Activated naive CD4-positive, alpha-beta T cell treated with anti-CD3 and anti-CD28 coated beads, Interleukin-2, amount 50 U/mL, for 72 hours (primary cell): ENCODE results near the gene ETFDH. TPM values are rescaled to one million over a fixed set of nuclear protein-coding genes. Genes with fewer than 3 reads are reported as not detected.
"Not testable (repeated sequence)": the region's sequence is repeated elsewhere in the genome, so short reads cannot be mapped to it uniquely, and the experiment has no call there.

Source experiments
- ATAC-seq, 2 donors: fragments of 150-1000 bp; cut with Tn5 transposase; 2 replicates each; pipeline ENCODE4 v1.10.0; 2021; ENCODE audit warnings: mild to moderate bottlenecking in 2 of 2, moderate library complexity in 2 of 2
- DNase-seq, 2 donors: peaks; one replicate each; pipeline ENCODE4 v3.0.0; 2021 to 2022; ENCODE audit warnings: low spot score in 2 of 2
- H3K27ac Mint-ChIP-seq, 2 donors: one replicate each; pipeline ENCODE4 v1.8.0; 2022; ENCODE audit warnings: mild to moderate bottlenecking in 2 of 2, mixed read lengths in 2 of 2
- H3K36me3 Mint-ChIP-seq, 2 donors: one replicate each; pipeline ENCODE4 v1.8.0; 2022; ENCODE audit warnings: mixed read lengths in 2 of 2
- H3K9me3 Mint-ChIP-seq, 2 donors: one replicate each; pipeline ENCODE4 v1.8.0; 2022; ENCODE audit warnings: mixed read lengths in 2 of 2
- total RNA-seq, 2 donors: library from RNA; stranded (reverse); gene quantifications; one replicate each; pipeline ENCODE4 v1.2.3, GENCODE V29; 2022

ETFDH gene
- total RNA-seq, 2 donors from 2014 or later: 34.8 to 54.2 TPM

DNA sequence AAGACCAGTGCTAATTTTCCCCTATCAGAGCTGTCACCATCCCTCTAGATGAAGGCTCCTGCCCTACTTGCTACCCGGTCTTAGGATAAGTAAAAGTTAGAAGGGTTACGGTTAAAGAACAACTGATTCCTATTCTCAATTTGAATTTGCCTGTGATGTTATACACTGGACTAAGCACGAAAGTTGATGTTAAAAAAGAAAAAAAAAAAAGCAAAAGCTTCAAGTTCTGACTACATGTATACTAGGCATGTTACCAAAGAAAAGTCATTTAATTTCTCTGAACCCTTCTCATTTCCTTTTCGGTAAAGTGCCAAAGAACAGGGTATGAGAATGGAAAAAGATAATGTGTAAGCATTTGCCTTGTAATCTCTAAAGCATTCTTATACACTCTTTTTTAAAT lies 52.5 kb downstream of the ETFDH start:
- peak in 1 of 2 donors; percentile 71 for ATAC-seq
- Mint-ChIP-seq H3K9me3 (no peaks in the 10 kb centered on the region), H3K27ac (peak overlapping the region; percentile 81 to 95), H3K36me3 (peaks cover 30 to 32% of the 10 kb centered on the region in 2 donors)
- no peak for DNase-seq

DNA sequence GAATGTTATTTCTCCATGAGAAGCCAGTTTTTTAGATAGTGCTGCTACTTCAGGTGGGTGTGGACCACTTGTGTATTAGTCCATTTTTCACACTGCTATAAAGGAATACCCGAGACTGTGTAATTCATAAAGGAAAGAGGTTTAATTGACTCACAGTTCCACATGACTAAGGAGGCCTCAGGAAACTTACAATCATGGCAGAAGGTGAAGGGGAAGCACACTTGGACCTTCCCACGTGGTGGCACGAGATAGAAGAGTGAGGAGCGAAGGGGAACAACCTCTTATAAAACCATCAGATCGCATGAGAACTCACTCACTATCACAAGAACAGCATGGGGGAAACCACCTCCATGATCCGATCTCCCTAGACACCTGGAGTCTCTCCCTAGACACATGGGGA lies 54.5 kb downstream of the ETFDH start:
- Mint-ChIP-seq H3K36me3 (peaks cover 19 to 21% of the 10 kb centered on the region in 2 donors), H3K9me3 (no peaks in the 10 kb centered on the region), H3K27ac (no peak overlapping the region)
- DNase-seq: no peak
- ATAC-seq: no peak

- no peak for DNase-seq
- Mint-ChIP-seq H3K9me3 (no peaks in the 10 kb centered on the region), H3K27ac (no peak overlapping the region), H3K36me3 (peaks cover 4 to 5% of the 10 kb centered on the region in 2 donors)
- no peak for ATAC-seq
These were observed 56.1 kb downstream of the ETFDH start for GRCh38 chr4:158728236-158728635.

DNA sequence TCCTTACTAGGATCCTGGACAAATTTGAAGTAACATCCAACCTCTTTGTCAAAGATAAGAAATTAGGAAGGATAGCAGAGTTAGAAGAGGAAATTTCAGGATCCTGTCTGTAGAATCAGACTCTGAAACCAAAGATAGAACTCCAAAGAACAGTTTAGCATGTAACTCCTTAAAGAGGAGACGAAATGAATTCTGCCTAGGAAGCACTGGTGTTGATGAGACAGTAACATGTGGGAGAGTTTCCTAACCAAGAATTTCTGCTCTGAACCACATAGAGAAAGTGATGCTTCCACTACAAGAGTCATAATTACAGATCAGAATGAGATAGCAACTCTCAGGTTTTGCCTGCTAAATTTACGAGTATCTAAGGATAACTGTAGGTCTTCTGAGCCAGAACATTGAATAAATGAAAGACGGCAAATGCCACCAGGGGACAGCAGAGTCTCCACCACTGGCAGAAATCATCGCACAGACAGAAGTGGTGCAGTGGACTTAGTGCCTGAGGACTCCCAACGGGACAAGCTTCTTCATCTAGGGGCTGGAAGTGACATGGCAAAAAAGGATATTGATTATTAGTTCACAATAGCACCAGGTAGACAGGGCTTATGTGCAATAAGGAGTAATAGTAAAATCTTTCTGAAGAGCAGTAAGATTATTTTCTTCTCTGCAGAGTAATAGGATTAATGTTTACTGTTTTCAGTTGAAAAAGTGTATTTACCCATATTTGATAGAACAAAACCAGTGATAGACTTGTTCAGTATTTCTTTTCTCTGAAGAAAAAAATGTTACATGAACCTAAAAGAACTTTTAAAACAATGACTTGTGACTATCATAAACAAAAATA lies 57.8 kb downstream of the ETFDH start:
- no peaks in the 10 kb centered on the region for H3K36me3 Mint-ChIP-seq
- no peaks in the 10 kb centered on the region for H3K9me3 Mint-ChIP-seq
- DNase-seq (peak in 1 of 2 donors; percentile 46), ATAC-seq (peak; percentile 82 to 85)
- H3K27ac Mint-ChIP-seq: no peak overlapping the region

DNA sequence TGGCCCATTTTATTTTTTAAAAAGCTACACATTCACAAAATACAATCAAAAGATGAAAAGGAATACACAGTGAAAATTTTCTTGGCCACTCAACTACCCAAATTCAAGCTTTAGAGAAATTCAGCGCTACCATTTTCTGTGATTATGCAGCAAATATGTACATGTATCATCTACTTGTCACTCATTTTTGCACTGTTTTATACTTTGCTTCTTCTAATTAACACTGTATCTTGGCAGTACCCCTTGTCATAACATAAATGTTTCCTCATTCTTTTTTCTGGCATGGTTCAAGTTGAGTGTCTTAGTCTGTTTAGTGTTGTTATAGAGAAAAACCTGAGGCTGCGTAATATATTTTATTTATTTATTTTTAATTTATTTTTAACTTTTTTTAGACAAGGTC lies 66.8 kb downstream of the ETFDH start:
- no peaks in the 10 kb centered on the region for H3K9me3 Mint-ChIP-seq
- ATAC-seq: no peak
- no peak for DNase-seq
- H3K36me3 Mint-ChIP-seq: no peaks in the 10 kb centered on the region
- no peak overlapping the region for H3K27ac Mint-ChIP-seq

- Mint-ChIP-seq H3K36me3 (no peaks in the 10 kb centered on the region), H3K27ac (no peak overlapping the region), H3K9me3 (no peaks in the 10 kb centered on the region)
- DNase-seq (no peak), ATAC-seq (no peak)
These were observed 67.5 kb downstream of the ETFDH start for GRCh38 chr4:158739600-158739999.

DNA sequence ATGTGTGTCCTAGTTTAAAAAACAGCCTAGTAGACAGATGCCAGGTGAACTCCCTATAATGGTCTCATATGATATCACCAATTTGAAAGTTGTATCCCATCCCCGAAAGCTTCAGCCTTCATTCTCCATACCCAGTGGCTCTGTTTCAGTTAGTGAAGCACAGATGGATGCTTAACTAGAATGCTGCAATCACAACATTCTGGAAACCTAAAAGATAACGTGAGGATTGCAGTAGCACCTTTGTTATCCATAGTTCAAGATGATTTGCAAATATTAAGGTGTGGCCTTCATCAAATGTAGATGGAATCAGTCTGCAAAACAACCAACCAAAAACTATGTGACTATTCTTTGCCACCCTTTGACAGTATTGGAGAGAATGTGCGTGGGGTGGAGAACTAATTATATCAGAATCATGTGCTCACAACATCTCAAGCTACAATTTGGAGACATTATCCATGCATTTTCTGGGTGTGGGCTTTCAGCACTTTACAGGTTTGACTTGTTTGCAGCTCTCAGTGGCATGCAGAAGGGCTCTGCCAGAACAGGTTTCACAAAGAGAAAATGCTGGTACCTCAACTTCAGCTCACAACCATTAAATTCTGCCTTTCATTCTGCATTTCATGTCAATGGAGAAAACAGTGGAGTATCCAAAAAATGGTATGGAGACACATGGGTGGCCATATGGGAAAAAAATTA lies 69.4 kb downstream of the ETFDH start:
- no peak for ATAC-seq
- no peaks in the 10 kb centered on the region for H3K9me3 Mint-ChIP-seq
- H3K36me3 Mint-ChIP-seq: no peaks in the 10 kb centered on the region
- no peak overlapping the region for H3K27ac Mint-ChIP-seq
- DNase-seq: no peak

GRCh38 chr4:158746537-158746936 lies 74.4 kb downstream of the ETFDH start:
- not testable (repeated sequence) for DNase-seq, H3K9me3 Mint-ChIP-seq

GRCh38 chr4:158750379-158750778 lies 78.3 kb downstream of the ETFDH start:
- H3K27ac Mint-ChIP-seq: no peak overlapping the region
- no peaks in the 10 kb centered on the region for H3K36me3 Mint-ChIP-seq
- no peak for DNase-seq
- no peak for ATAC-seq
- no peaks in the 10 kb centered on the region for H3K9me3 Mint-ChIP-seq

More at GRCh38 chr4:158746537-158746936, 74.4 kb downstream of the ETFDH start:
- not testable (repeated sequence) for ATAC-seq, H3K27ac Mint-ChIP-seq, H3K36me3 Mint-ChIP-seq

- Mint-ChIP-seq H3K36me3 (no peaks in the 10 kb centered on the region), H3K9me3 (peaks cover 0 to 10% of the 10 kb centered on the region in 2 donors), H3K27ac (no peak overlapping the region)
- ATAC-seq: no peak
- no peak for DNase-seq
These were observed 82.5 kb downstream of the ETFDH start for GRCh38 chr4:158754385-158755180.

DNA sequence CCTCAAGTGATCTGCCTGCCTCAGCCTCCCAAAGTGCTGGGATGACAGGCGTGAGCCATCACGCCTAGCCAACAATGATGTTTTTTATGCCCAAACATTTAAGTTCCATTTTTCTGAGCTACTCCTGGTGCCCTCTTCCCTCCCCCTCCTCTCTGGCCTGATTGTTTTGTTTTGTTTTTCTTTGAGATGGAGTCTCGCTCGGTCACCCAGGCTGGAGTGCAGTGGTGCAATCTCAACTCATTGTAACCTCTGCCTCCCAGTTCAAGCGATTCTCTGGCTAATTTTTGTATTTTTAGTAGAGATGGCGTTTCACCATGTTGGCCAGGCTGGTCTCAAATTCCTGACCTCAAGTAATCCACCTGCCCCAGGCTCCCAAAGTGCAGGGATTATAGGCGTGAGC lies 83.7 kb downstream of the ETFDH start:
- H3K36me3 Mint-ChIP-seq, H3K9me3 Mint-ChIP-seq, ATAC-seq, DNase-seq, H3K27ac Mint-ChIP-seq: not testable (repeated sequence)

DNA sequence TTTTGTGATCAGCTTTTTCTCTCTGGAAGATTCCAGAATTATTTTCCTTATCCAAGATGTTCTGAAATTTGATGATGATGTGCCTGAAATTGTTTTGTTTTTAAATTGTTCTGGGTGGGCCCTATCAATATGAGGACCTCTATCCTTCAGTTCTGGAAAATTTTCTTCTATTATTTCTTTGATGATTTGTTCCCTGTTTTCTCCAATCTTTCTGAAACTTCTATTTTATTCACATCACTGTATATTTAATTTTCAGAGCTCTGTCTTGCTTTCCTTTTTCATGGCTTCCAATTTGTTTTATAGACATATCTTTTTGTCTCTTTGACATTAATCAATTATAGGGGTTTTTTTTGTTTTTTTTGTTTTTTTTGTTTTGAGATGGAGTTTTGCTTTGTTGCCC lies 84.5 kb downstream of the ETFDH start:
- ATAC-seq: no peak
- H3K9me3 Mint-ChIP-seq: peaks cover 0 to 10% of the 10 kb centered on the region in 2 donors

DNA sequence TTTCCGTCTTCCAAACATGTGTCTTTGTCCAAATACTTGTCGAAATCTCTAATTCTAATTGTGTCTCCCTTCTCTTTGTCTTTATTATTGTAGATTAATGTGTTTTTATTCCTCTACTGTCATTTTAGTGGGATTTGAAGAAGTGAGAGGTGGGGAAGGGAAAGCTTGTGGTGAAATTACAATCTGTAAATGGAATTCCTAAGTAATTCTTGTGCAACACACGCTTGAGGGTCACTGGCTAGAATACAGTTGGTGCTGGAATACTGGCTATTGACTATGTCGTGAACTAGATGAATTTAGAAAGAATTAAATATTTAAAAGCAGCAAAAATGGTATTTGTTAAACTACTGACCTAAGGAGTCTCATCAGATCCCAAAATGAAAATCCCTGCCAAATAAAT lies 86.0 kb downstream of the ETFDH start:
- ATAC-seq (no peak), DNase-seq (no peak)
- H3K9me3 Mint-ChIP-seq: peaks cover 0 to 10% of the 10 kb centered on the region in 2 donors
- no peaks in the 10 kb centered on the region for H3K36me3 Mint-ChIP-seq
- H3K27ac Mint-ChIP-seq: no peak overlapping the region

More for the DNA sequence above, 84.5 kb downstream of the ETFDH start:
- DNase-seq: no peak
- no peak overlapping the region for H3K27ac Mint-ChIP-seq
- H3K36me3 Mint-ChIP-seq: no peaks in the 10 kb centered on the region

DNA sequence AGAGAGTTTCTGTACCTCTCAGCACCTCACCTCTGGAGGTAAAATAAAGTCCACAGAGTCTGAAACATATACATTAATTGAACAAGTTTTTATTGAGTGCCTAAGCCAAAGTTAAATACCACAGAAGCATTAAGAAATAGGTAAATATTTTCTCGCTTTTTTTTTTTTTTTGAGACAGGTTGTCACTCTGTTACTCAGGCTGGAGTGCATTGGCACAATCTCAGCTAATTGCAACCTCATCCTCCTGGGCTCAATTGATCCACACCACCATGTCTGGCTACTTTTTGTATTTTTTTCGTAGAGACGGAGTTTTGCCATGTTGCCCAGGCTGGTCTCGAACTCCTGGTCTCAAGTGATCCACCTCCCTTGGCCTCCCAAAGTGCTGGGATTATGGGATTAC lies 86.6 kb downstream of the ETFDH start:
- Mint-ChIP-seq H3K36me3 (no peaks in the 10 kb centered on the region), H3K27ac (no peak overlapping the region), H3K9me3 (peaks cover 0 to 10% of the 10 kb centered on the region in 2 donors)
- no peak for DNase-seq
- ATAC-seq: no peak
